HTR-8/SVneo (cell line): ENCODE measurements around the gene U2AF2.

ENCODE experiments used
- DNase-seq: peaks from one replicate; pipeline ENCODE4 v3.0.0; 2011; ENCODE audit warnings: low spot score, mixed read lengths; ENCODE audit not compliant: insufficient read length
- FAIRE-seq: peaks from 2 replicates; lab custom pipeline; 2011; peaks lifted over from hg19 to GRCh38; lab: Jason Lieb, UNC

The U2AF2 gene

GRCh38 chr19:55671054-55671378 is 16.2 kb downstream of the U2AF2 start:
- DNase-seq (no peak), FAIRE-seq (no peak)

- no peak for DNase-seq
- FAIRE-seq, result no peak
Measured at GRCh38 chr19:55672418-55672817, 17.6 kb downstream of the U2AF2 start.

- DNase-seq (no peak), FAIRE-seq (no peak)
Measured at GRCh38 chr19:55673465-55673864, 18.6 kb downstream of the U2AF2 start.

GRCh38 chr19:55673889-55674288 is 19.1 kb downstream of the U2AF2 start:
- no peak for FAIRE-seq
- no peak for DNase-seq

GRCh38 chr19:55674459-55674840 is 19.6 kb downstream of the U2AF2 start:
- FAIRE-seq, result no peak
- DNase-seq, result no peak

GRCh38 chr19:55674841-55675660 is 20.2 kb downstream of the U2AF2 start, which contains the start of gene EPN1:
EPN1 (plus strand) TSS chr19:55675226; CDS start chr19:55678628, 3,402 bp downstream.
- FAIRE-seq (peak; percentile 97), DNase-seq (peak; percentile 97)

- DNase-seq, result no peak
- FAIRE-seq, result no peak
Measured at GRCh38 chr19:55675661-55676354, 21.0 kb downstream of the U2AF2 start.

- DNase-seq, result no peak
- FAIRE-seq, result no peak
Measured at GRCh38 chr19:55676383-55676782, 21.5 kb downstream of the U2AF2 start.

- DNase-seq, result no peak
- FAIRE-seq, result no peak
Measured at GRCh38 chr19:55676889-55677505, 22.2 kb downstream of the U2AF2 start.

- DNase-seq (no peak), FAIRE-seq (no peak)
Measured at GRCh38 chr19:55677572-55678028, 22.8 kb downstream of the U2AF2 start.

GRCh38 chr19:55678121-55678671 is 23.4 kb downstream of the U2AF2 start:
- FAIRE-seq, result no peak
- no peak for DNase-seq

- FAIRE-seq (no peak), DNase-seq (no peak)
Measured at GRCh38 chr19:55679343-55680257, 24.8 kb downstream of the U2AF2 start.

GRCh38 chr19:55680339-55681130 is 25.7 kb downstream of the U2AF2 start:
- DNase-seq, result no peak
- FAIRE-seq, result no peak

GRCh38 chr19:55681131-55682092 is 26.6 kb downstream of the U2AF2 start:
- FAIRE-seq (no peak), DNase-seq (no peak)

- no peak for DNase-seq
- FAIRE-seq, result no peak
Measured at GRCh38 chr19:55683449-55684261, 28.8 kb downstream of the U2AF2 start.

- DNase-seq (no peak), FAIRE-seq (no peak)
Measured at GRCh38 chr19:55684946-55685681, 30.3 kb downstream of the U2AF2 start.
